Endothelial cell (in vitro differentiated cells): ENCODE data around the gene TAF3. TPM values are rescaled to one million over a fixed set of nuclear protein-coding genes. Genes with fewer than 3 reads are reported as not detected.
A peak's percentile ranks its signal among the peaks of the same experiment; 100 is the strongest.

Experiments
- DNase-seq: peaks from one replicate; pipeline ENCODE4 v3.0.0; 2021; ENCODE audit warnings: low spot score
- H3K27ac Mint-ChIP-seq: one replicate; pipeline ENCODE4 v1.8.0; 2021; ENCODE audit warnings: mixed read lengths, inconsistent platforms; ENCODE audit not compliant: unreplicated experiment
- H3K27me3 Mint-ChIP-seq: one replicate; pipeline ENCODE4 v1.8.0; 2021; ENCODE audit warnings: mild to moderate bottlenecking, moderate library complexity, mixed read lengths, inconsistent platforms; ENCODE audit not compliant: unreplicated experiment
- H3K36me3 Mint-ChIP-seq: one replicate; pipeline ENCODE4 v1.8.0; 2021; ENCODE audit warnings: mild to moderate bottlenecking, low read depth, mixed read lengths, inconsistent platforms; ENCODE audit not compliant: unreplicated experiment
- H3K4me1 Mint-ChIP-seq: one replicate; pipeline ENCODE4 v1.8.0; 2021; ENCODE audit warnings: mild to moderate bottlenecking, mixed read lengths, inconsistent platforms; ENCODE audit not compliant: unreplicated experiment
- H3K4me3 Mint-ChIP-seq: one replicate; pipeline ENCODE4 v1.8.0; 2021; ENCODE audit warnings: mild to moderate bottlenecking, mixed read lengths, inconsistent platforms; ENCODE audit not compliant: unreplicated experiment
- H3K9me3 Mint-ChIP-seq: one replicate; pipeline ENCODE4 v1.8.0; 2021; ENCODE audit warnings: mixed read lengths, inconsistent platforms; ENCODE audit not compliant: unreplicated experiment
- total RNA-seq: library from RNA; stranded (reverse); fragmentation: NEBNext Ultra II Directional; extraction: Animal tissue kit (Norgen Biotek cat#: 25700); gene quantifications from one replicate; pipeline ENCODE4 v1.2.1, GENCODE V29; 2021; ENCODE audit not compliant: unreplicated experiment
- TF ChIP-seq, protein P1 (sequence below): fragments of 200-600 bp; sonication (generic); IDR thresholded peaks from one replicate; pipeline ENCODE4 v1.5.0; 2021; ENCODE audit warnings: antibody characterized with exemption; ENCODE audit not compliant: unreplicated experiment

TAF3 gene
- total RNA-seq, 1 donor from 2014 or later, result 12.4 TPM

DNA sequence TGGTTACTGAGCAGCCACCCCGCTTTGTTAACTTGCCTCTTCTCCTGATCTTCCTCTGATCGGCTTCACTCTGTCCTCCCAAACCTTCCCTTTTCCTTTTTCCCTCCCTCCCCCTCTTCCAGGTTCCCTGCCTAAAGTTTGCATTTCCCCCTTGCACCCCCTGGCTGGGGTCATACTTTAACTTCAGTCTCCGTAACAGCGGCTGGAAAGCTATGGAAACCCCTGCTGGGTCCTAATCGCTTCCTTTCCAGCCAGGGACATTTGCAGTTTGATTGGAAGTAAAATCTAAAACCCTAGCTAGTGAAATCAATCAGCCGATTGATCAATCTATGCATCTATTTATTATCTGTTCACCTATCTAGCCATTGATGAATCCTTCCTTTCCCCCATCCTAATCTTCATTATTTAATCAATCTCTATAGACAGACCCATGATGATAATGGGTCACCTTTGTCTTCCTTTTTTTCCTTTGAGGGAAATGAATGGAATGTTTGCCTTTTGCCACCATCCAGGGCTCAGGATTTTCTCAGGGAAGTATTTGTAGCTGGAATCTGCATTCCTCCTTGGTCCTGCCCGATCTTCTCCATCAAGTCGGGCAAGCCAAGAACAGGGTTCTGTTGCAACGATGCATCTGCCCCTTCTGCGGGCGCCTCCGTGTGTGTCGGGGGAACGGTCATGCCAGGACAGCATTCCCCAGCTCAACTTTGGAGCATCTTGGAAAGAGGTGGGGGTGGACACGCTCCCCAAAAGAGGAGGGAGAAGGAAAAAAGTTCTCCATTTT, 245.0 kb downstream of the TAF3 start:
- peaks cover 21% of the 10 kb centered on the region for H3K27me3 Mint-ChIP-seq
- peak overlapping the region; percentile 96 for H3K27ac Mint-ChIP-seq
- H3K4me1 Mint-ChIP-seq, result peaks cover 81% of the 10 kb centered on the region
- H3K36me3 Mint-ChIP-seq, result peaks cover 75% of the 10 kb centered on the region
- TF ChIP-seq, protein P1, sequence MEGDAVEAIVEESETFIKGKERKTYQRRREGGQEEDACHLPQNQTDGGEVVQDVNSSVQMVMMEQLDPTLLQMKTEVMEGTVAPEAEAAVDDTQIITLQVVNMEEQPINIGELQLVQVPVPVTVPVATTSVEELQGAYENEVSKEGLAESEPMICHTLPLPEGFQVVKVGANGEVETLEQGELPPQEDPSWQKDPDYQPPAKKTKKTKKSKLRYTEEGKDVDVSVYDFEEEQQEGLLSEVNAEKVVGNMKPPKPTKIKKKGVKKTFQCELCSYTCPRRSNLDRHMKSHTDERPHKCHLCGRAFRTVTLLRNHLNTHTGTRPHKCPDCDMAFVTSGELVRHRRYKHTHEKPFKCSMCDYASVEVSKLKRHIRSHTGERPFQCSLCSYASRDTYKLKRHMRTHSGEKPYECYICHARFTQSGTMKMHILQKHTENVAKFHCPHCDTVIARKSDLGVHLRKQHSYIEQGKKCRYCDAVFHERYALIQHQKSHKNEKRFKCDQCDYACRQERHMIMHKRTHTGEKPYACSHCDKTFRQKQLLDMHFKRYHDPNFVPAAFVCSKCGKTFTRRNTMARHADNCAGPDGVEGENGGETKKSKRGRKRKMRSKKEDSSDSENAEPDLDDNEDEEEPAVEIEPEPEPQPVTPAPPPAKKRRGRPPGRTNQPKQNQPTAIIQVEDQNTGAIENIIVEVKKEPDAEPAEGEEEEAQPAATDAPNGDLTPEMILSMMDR, result no peak
- no peaks in the 10 kb centered on the region for H3K9me3 Mint-ChIP-seq
- H3K4me3 Mint-ChIP-seq, result peak overlapping the region; percentile 79
- DNase-seq, result no peak

DNA sequence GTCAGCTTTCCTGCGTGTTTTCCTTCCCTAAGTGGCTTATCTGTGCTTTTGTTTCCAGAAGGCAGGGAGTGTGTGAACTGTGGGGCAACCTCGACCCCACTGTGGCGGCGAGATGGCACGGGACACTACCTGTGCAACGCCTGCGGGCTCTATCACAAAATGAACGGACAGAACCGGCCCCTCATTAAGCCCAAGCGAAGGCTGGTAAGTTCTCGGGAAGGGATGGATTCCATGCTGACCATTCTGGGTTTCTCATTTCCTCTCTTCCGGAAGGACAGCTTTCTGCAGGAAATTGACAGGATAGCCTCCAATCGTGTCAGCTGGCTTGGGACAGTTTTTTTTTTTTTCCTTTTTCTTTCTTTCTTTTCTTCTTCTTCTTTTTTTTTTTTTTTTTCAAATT, 245.6 kb downstream of the TAF3 start:
- H3K4me3 Mint-ChIP-seq, result peak overlapping the region; percentile 79
- no peak for DNase-seq
- H3K4me1 Mint-ChIP-seq, result peaks cover 81% of the 10 kb centered on the region
- TF ChIP-seq, protein P1, result no peak
- peaks cover 73% of the 10 kb centered on the region for H3K36me3 Mint-ChIP-seq
- H3K27me3 Mint-ChIP-seq, result peaks cover 21% of the 10 kb centered on the region
- H3K9me3 Mint-ChIP-seq, result no peaks in the 10 kb centered on the region
- peak overlapping the region; percentile 96 for H3K27ac Mint-ChIP-seq

DNA sequence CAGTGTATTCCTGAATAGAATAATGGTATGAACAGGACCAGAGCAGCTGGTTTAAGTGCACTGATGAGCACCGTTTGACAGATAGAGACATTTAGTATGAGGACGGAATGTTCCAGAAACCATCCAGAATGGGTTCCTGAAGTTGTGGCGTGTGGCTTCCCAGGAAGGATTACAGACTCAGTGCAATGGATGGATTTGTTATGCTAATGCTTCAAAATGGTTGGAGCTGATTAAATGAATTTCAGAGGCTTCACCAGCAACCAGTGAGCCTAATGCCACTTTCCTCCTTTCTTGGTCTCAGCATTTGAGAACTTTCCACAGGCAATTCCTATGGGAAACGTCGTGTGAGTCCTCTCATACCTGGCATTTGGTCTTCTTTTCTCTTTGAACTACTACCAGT, 246.1 kb downstream of the TAF3 start:
- Mint-ChIP-seq H3K4me1 (peaks cover 80% of the 10 kb centered on the region), H3K9me3 (no peaks in the 10 kb centered on the region), H3K4me3 (peak overlapping the region; percentile 79), H3K27ac (peak overlapping the region; percentile 96), H3K36me3 (peaks cover 73% of the 10 kb centered on the region), H3K27me3 (peaks cover 17% of the 10 kb centered on the region)
- TF ChIP-seq, protein P1, result no peak
- no peak for DNase-seq

DNA sequence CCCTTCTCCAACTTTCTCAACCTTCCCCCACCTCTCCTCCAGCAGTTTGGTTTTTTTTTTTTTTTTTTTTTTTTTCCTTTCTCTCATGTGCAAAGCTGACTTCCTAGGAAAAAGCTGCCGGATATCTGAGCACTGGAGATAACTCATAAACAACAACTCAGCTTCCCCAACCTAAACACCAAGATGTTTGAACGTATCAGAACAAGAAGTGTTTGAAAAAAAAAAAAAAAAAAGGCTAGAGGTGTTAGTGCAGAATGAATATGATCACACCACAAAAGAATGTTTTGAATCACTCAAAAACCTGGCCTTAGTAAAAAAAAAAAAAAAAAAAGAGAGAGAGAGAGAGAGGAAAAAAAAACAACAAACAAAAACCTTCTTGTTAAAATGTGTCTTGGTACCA, 247.3 kb downstream of the TAF3 start:
- Mint-ChIP-seq H3K27ac (peak overlapping the region; percentile 99), H3K4me3 (peak overlapping the region; percentile 32), H3K27me3 (peaks cover 10% of the 10 kb centered on the region), H3K36me3 (peaks cover 71% of the 10 kb centered on the region), H3K9me3 (no peaks in the 10 kb centered on the region), H3K4me1 (peaks cover 71% of the 10 kb centered on the region)
- DNase-seq, result peak; percentile 53
- TF ChIP-seq, protein P1, result no peak

DNA sequence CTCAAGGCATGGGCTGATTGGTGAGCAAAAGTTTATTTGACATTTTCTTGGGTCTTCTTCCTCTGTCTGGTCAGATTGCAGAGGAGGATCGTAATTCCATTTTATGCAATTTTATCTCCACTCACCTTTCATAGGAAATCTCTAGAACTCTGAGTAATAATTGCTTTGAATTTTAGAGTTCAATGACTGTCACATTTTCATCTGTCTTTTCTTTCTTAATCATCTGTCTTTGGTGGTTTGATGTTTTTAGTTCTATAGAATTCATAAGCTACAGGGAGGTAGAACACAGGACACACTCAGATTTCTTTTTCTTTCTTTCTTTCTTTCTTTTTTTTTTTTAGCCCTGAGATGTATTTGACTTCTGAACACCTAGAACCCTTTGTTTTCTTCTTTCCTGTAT, 247.8 kb downstream of the TAF3 start:
- TF ChIP-seq, protein P1, result no peak
- H3K27me3 Mint-ChIP-seq, result peaks cover 7% of the 10 kb centered on the region
- no peaks in the 10 kb centered on the region for H3K9me3 Mint-ChIP-seq
- peak overlapping the region; percentile 76 for H3K4me3 Mint-ChIP-seq
- H3K36me3 Mint-ChIP-seq, result peaks cover 71% of the 10 kb centered on the region
- H3K27ac Mint-ChIP-seq, result peak overlapping the region; percentile 99
- H3K4me1 Mint-ChIP-seq, result peaks cover 69% of the 10 kb centered on the region
- DNase-seq, result no peak
